Spinal cord (tissue), 10 donors: ENCODE measurements around the gene CPSF4L. TPM values are rescaled to one million over a fixed set of nuclear protein-coding genes. Genes with fewer than 3 reads are reported as not detected.

Experiments
- DNase-seq, 6 donors: peaks; one replicate each; pipeline versions ENCODE4 v3.0.0 to v3.0.0-alpha.2; 2013 to 2015; ENCODE audit warnings: low spot score in 6 of 6, low read depth in 4 of 6
- H3K27ac ChIP-seq: one replicate; pipeline ENCODE4 v1.5.1; 2013; ENCODE audit warnings: low read depth, low read length, control low read depth
- H3K27me3 ChIP-seq: one replicate; pipeline ENCODE4 v1.6.1; 2013; ENCODE audit warnings: low read length; ENCODE audit not compliant: control insufficient read depth, insufficient read depth
- H3K36me3 ChIP-seq: one replicate; pipeline ENCODE4 v1.6.1; 2013; ENCODE audit warnings: low read length; ENCODE audit not compliant: control insufficient read depth, insufficient read depth
- H3K4me1 ChIP-seq: one replicate; pipeline ENCODE4 v1.6.1; 2013; ENCODE audit warnings: low read length; ENCODE audit not compliant: control insufficient read depth, insufficient read depth
- H3K4me3 ChIP-seq: one replicate; pipeline ENCODE4 v1.5.1; 2013; ENCODE audit warnings: low read depth, low read length, control low read depth
- H3K9me3 ChIP-seq: one replicate; pipeline ENCODE4 v1.6.1; 2013; ENCODE audit warnings: low read length; ENCODE audit not compliant: control insufficient read depth, insufficient read depth
- WGBS: methylation state at CpG from one replicate; pipeline ENCODE4 v1.1.5; 2013; ENCODE audit warnings: missing lambda C conversion rate; ENCODE audit not compliant: insufficient coverage; 5-methylcytosine and 5-hydroxymethylcytosine counted together
- polyA plus RNA-seq, 2 donors: library from polyadenylated mRNA; unstranded; fragments of 120-200 nt; gene quantifications; one replicate each; pipeline ENCODE4 v1.2.1, GENCODE V29; 2013; ENCODE audit not compliant: insufficient read length in 2 of 2
- total RNA-seq, 2 donors: library from RNA; depleted of rRNA in 1 of 2; stranded (reverse); fragments of 120-200 nt in 1 of 2; fragments of >200 nt in 1 of 2; gene quantifications; one replicate each; pipeline versions ENCODE4 v1.2.3 to v1.2.4, GENCODE V29; 2013 to 2014
- donor health status: healthy.

The CPSF4L gene
- total and polyA plus RNA-seq, 4 donors, result 0.29 TPM; not detected in 3

- 100% methylated on average over 2 of the region's 8 CpGs for WGBS
- H3K36me3 ChIP-seq, result peaks cover 28% of the 10 kb centered on the region
- H3K27ac ChIP-seq, result no peak overlapping the region
Measured at GRCh38 chr17:73210002-73210678, 51.5 kb downstream of the CPSF4L start.

GRCh38 chr17:73209436-73209835 is 52.2 kb downstream of the CPSF4L start:
- no peak for DNase-seq

More at GRCh38 chr17:73210002-73210678, 51.5 kb downstream of the CPSF4L start:
- Histone ChIP-seq H3K9me3 (no peaks in the 10 kb centered on the region), H3K4me1 (no peaks in the 10 kb centered on the region), H3K27me3 (no peaks in the 10 kb centered on the region), H3K4me3 (no peak overlapping the region)
- DNase-seq, result no peak

GRCh38 chr17:73208139-73208827 is 53.4 kb downstream of the CPSF4L start:
- Histone ChIP-seq H3K4me3 (no peak overlapping the region), H3K9me3 (no peaks in the 10 kb centered on the region), H3K27ac (no peak overlapping the region), H3K4me1 (no peaks in the 10 kb centered on the region), H3K27me3 (no peaks in the 10 kb centered on the region), H3K36me3 (peaks cover 44% of the 10 kb centered on the region)
- WGBS, result 91% methylated on average over 15 of the region's 16 CpGs
- no peak for DNase-seq

More at GRCh38 chr17:73209436-73209835, 52.2 kb downstream of the CPSF4L start:
- Histone ChIP-seq H3K27ac (no peak overlapping the region), H3K4me3 (no peak overlapping the region), H3K9me3 (no peaks in the 10 kb centered on the region), H3K36me3 (peaks cover 35% of the 10 kb centered on the region), H3K4me1 (no peaks in the 10 kb centered on the region), H3K27me3 (no peaks in the 10 kb centered on the region)
- WGBS, result 93% methylated on average over 13 of the region's 13 CpGs

- Histone ChIP-seq H3K4me3 (no peak overlapping the region), H3K9me3 (no peaks in the 10 kb centered on the region), H3K27me3 (no peaks in the 10 kb centered on the region), H3K27ac (no peak overlapping the region), H3K36me3 (peaks cover 63% of the 10 kb centered on the region), H3K4me1 (no peaks in the 10 kb centered on the region)
- 83% methylated on average over 8 of the region's 10 CpGs for WGBS
- DNase-seq, result no peak
Measured at GRCh38 chr17:73205459-73205961, 56.2 kb downstream of the CPSF4L start.

- H3K4me3 ChIP-seq, result no peak overlapping the region
- no peaks in the 10 kb centered on the region for H3K9me3 ChIP-seq
- H3K36me3 ChIP-seq, result peaks cover 72% of the 10 kb centered on the region
- no peaks in the 10 kb centered on the region for H3K27me3 ChIP-seq
- no peak for DNase-seq
- 73% methylated on average over 5 of the region's 10 CpGs for WGBS
- H3K4me1 ChIP-seq, result no peaks in the 10 kb centered on the region
- no peak overlapping the region for H3K27ac ChIP-seq
Measured at GRCh38 chr17:73203788-73204479, 57.7 kb downstream of the CPSF4L start.

GRCh38 chr17:73203135-73203787 is 58.4 kb downstream of the CPSF4L start:
- peaks cover 76% of the 10 kb centered on the region for H3K36me3 ChIP-seq
- no peak overlapping the region for H3K27ac ChIP-seq
- no peaks in the 10 kb centered on the region for H3K9me3 ChIP-seq
- H3K4me3 ChIP-seq, result no peak overlapping the region
- H3K27me3 ChIP-seq, result no peaks in the 10 kb centered on the region
- H3K4me1 ChIP-seq, result no peaks in the 10 kb centered on the region
- 53% methylated on average over 4 of the region's 8 CpGs for WGBS
- no peak for DNase-seq

GRCh38 chr17:73201215-73202069 is 60.2 kb downstream of the CPSF4L start:
- H3K9me3 ChIP-seq, result no peaks in the 10 kb centered on the region
- no peaks in the 10 kb centered on the region for H3K27me3 ChIP-seq
- H3K36me3 ChIP-seq, result peaks cover 80% of the 10 kb centered on the region
- WGBS, result 88% methylated on average over 16 of the region's 19 CpGs
- no peak for DNase-seq
- H3K27ac ChIP-seq, result no peak overlapping the region
- H3K4me3 ChIP-seq, result no peak overlapping the region
- peaks cover 3% of the 10 kb centered on the region for H3K4me1 ChIP-seq

GRCh38 chr17:73200476-73200875 is 61.2 kb downstream of the CPSF4L start:
- no peaks in the 10 kb centered on the region for H3K27me3 ChIP-seq
- WGBS, result 96% methylated on average over 9 of the region's 10 CpGs
- H3K4me1 ChIP-seq, result peaks cover 4% of the 10 kb centered on the region
- H3K9me3 ChIP-seq, result no peaks in the 10 kb centered on the region
- DNase-seq, result no peak
- H3K36me3 ChIP-seq, result peaks cover 81% of the 10 kb centered on the region
- no peak overlapping the region for H3K27ac ChIP-seq
- no peak overlapping the region for H3K4me3 ChIP-seq
